Endodermal cell (in vitro differentiated cells): ENCODE results near the gene ZNF384. TPM values are rescaled to one million over a fixed set of nuclear protein-coding genes. Genes with fewer than 3 reads are reported as not detected.

ENCODE experiments used
- DNase-seq: peaks from one replicate; pipeline ENCODE4 v3.0.0-alpha.2; 2017
- H3K27ac ChIP-seq: 2 replicates; pipeline ENCODE4 v1.5.1; 2013; ENCODE audit warnings: mild to moderate bottlenecking, low read depth, low read length, moderate library complexity
- H3K27me3 ChIP-seq: 2 replicates; pipeline ENCODE4 v1.6.1; 2013; ENCODE audit warnings: mild to moderate bottlenecking, low read length, moderate library complexity; ENCODE audit not compliant: insufficient read depth, control insufficient read depth, poor library complexity, severe bottlenecking
- H3K36me3 ChIP-seq: 2 replicates; pipeline ENCODE4 v1.7.0; 2013; ENCODE audit warnings: mild to moderate bottlenecking, low read length, moderate library complexity; ENCODE audit not compliant: control insufficient read depth, insufficient read depth
- H3K4me1 ChIP-seq: one replicate; pipeline ENCODE4 v1.7.0; 2013; ENCODE audit warnings: low read length; ENCODE audit not compliant: control insufficient read depth, insufficient read depth
- H3K4me3 ChIP-seq: 2 replicates; pipeline ENCODE4 v1.5.1; 2013; ENCODE audit warnings: mild to moderate bottlenecking, low read length, moderate library complexity
- H3K9ac ChIP-seq: 2 replicates; pipeline ENCODE4 v1.6.1; 2013; ENCODE audit warnings: mild to moderate bottlenecking, low read length, moderate library complexity; ENCODE audit not compliant: poor library complexity, severe bottlenecking; ENCODE audit errors: extremely low read depth
- H3K9me3 ChIP-seq: 2 replicates; pipeline ENCODE4 v1.6.1; 2013; ENCODE audit warnings: mild to moderate bottlenecking, low read length, moderate library complexity; ENCODE audit not compliant: control insufficient read depth
- H3K27ac Mint-ChIP-seq: 2 replicates; pipeline ENCODE4 v1.8.0; 2020; ENCODE audit warnings: mixed read lengths
- H3K27me3 Mint-ChIP-seq: 2 replicates; pipeline ENCODE4 v1.8.0; 2021; ENCODE audit warnings: mild to moderate bottlenecking, mixed read lengths; ENCODE audit not compliant: insufficient read depth
- H3K36me3 Mint-ChIP-seq: 2 replicates; pipeline ENCODE4 v1.8.0; 2020; ENCODE audit warnings: low read depth, mixed read lengths
- H3K4me1 Mint-ChIP-seq: 2 replicates; pipeline ENCODE4 v1.8.0; 2020; ENCODE audit warnings: mixed read lengths
- H3K4me3 Mint-ChIP-seq: 2 replicates; pipeline ENCODE4 v1.8.0; 2020; ENCODE audit warnings: mild to moderate bottlenecking, moderate library complexity, mixed read lengths
- H3K9me3 Mint-ChIP-seq: 2 replicates; pipeline ENCODE4 v1.8.0; 2020; ENCODE audit warnings: mild to moderate bottlenecking, mixed read lengths
- CTCF ChIP-seq: fragments of 200-600 bp; sonication (generic); conservative IDR thresholded peaks from 2 replicates; pipeline ENCODE4 v1.5.0; 2021; ENCODE audit warnings: antibody characterized with exemption, mild to moderate bottlenecking
- WGBS, 2 experiments: methylation state at CpG; one replicate each; pipeline versions ENCODE4 v1.1.5 to v1.1.7; 2013; ENCODE audit warnings: missing lambda C conversion rate in 2 of 2, mixed read lengths in 1 of 2; ENCODE audit not compliant: insufficient coverage in 1 of 2, insufficient read length in 1 of 2; 5-methylcytosine and 5-hydroxymethylcytosine counted together
- total RNA-seq, 2 donors: library from RNA; stranded (reverse); fragmentation: NEBNext Ultra II Directional in 1 of 2; extraction: Animal tissue kit (Norgen Biotek cat#: 25700) in 1 of 2; gene quantifications; 2 replicates in 1 of 2; 3 replicates in 1 of 2; pipeline ENCODE4 v1.2.1, GENCODE V29; 2021

The ZNF384 gene
- total RNA-seq, 2 donors from 2014 or later: 74.4 to 146 TPM

GRCh38 chr12:6666211-6666610 is 23.0 kb downstream of the ZNF384 start:
- Histone ChIP-seq H3K36me3 (peaks cover 52% of the 10 kb centered on the region), H3K27me3 (no peaks in the 10 kb centered on the region), H3K4me3 (no peak overlapping the region), H3K4me1 (peaks cover 2% of the 10 kb centered on the region), H3K9me3 (no peaks in the 10 kb centered on the region), H3K27ac (no peak overlapping the region), H3K9ac (no peak overlapping the region)
- 96 to 100% methylated on average over 2 of the region's 2 CpGs for WGBS, 2 experiments
- H3K27me3 Mint-ChIP-seq: no peaks in the 10 kb centered on the region
- peaks cover 10% of the 10 kb centered on the region for H3K4me1 Mint-ChIP-seq
- DNase-seq: no peak
- no peak overlapping the region for H3K4me3 Mint-ChIP-seq
- peaks cover 49% of the 10 kb centered on the region for H3K36me3 Mint-ChIP-seq
- H3K27ac Mint-ChIP-seq: no peak overlapping the region
- no peak for TF ChIP-seq CTCF
- H3K9me3 Mint-ChIP-seq: no peaks in the 10 kb centered on the region

GRCh38 chr12:6664902-6665301 is 24.3 kb downstream of the ZNF384 start:
- Histone ChIP-seq H3K27me3 (no peaks in the 10 kb centered on the region), H3K9ac (no peak overlapping the region), H3K27ac (no peak overlapping the region), H3K4me3 (no peak overlapping the region), H3K4me1 (peaks cover 2% of the 10 kb centered on the region), H3K36me3 (peaks cover 39% of the 10 kb centered on the region), H3K9me3 (no peaks in the 10 kb centered on the region)
- DNase-seq: no peak
- H3K4me1 Mint-ChIP-seq: peaks cover 10% of the 10 kb centered on the region
- no peaks in the 10 kb centered on the region for H3K27me3 Mint-ChIP-seq
- no peaks in the 10 kb centered on the region for H3K9me3 Mint-ChIP-seq
- WGBS, 2 experiments: 95 to 100% methylated on average over 1 to 2 of the region's 2 CpGs
- no peak overlapping the region for H3K4me3 Mint-ChIP-seq
- no peak for TF ChIP-seq CTCF
- H3K27ac Mint-ChIP-seq: no peak overlapping the region
- peaks cover 39% of the 10 kb centered on the region for H3K36me3 Mint-ChIP-seq

- WGBS, 2 experiments: 0 to 3% methylated on average over 14 to 37 of the region's 37 CpGs
- no peak for TF ChIP-seq CTCF
Measured at GRCh38 chr12:6662906-6663742, 26.1 kb downstream of the ZNF384 start, which contains the start of gene ING4. Gene ING4 (minus strand): TSS chr12:6663119. CDS start chr12:6663101, 18 bp downstream.

More at GRCh38 chr12:6662906-6663742, 26.1 kb downstream of the ZNF384 start, which contains the start of gene ING4:
- Histone ChIP-seq H3K36me3 (peaks cover 23% of the 10 kb centered on the region), H3K9ac (peak within 1 kb of the TSS; percentile 85), H3K27me3 (no peaks in the 10 kb centered on the region), H3K27ac (peak within 1 kb of the TSS; percentile 89), H3K9me3 (no peaks in the 10 kb centered on the region), H3K4me3 (peak within 1 kb of the TSS; percentile 90), H3K4me1 (peaks cover 2% of the 10 kb centered on the region)
- peak; percentile 99 for DNase-seq
- H3K36me3 Mint-ChIP-seq: peaks cover 30% of the 10 kb centered on the region
- H3K4me1 Mint-ChIP-seq: peaks cover 10% of the 10 kb centered on the region
- H3K4me3 Mint-ChIP-seq: peak within 1 kb of the TSS; percentile 83
- peak within 1 kb of the TSS; percentile 98 for H3K27ac Mint-ChIP-seq
- no peaks in the 10 kb centered on the region for H3K27me3 Mint-ChIP-seq
- no peaks in the 10 kb centered on the region for H3K9me3 Mint-ChIP-seq
